GM18526 (cell line): ENCODE results near the gene RALGAPB.

Experiments used
- POLR2A ChIP-seq: IDR thresholded peaks from 3 replicates; pipeline ENCODE4 v1.6.1; 2011; ENCODE audit not compliant: insufficient read length; ENCODE audit errors: extremely low read depth

The RALGAPB gene

GRCh38 chr20:38558596-38559360 lies 86.1 kb downstream of the RALGAPB start:
- no peak for TF ChIP-seq POLR2A

- TF ChIP-seq POLR2A = no peak
Measured at GRCh38 chr20:38559764-38560163, 87.1 kb downstream of the RALGAPB start.

- TF ChIP-seq POLR2A = no peak
Measured at GRCh38 chr20:38563802-38564431, 91.3 kb downstream of the RALGAPB start.

GRCh38 chr20:38564680-38565079 lies 92.0 kb downstream of the RALGAPB start:
- TF ChIP-seq POLR2A = no peak

GRCh38 chr20:38566036-38566598 lies 93.5 kb downstream of the RALGAPB start:
- TF ChIP-seq POLR2A = no peak

- TF ChIP-seq POLR2A = no peak
Measured at GRCh38 chr20:38569747-38570525, 97.3 kb downstream of the RALGAPB start.

GRCh38 chr20:38573413-38573812 lies 100.8 kb downstream of the RALGAPB start:
- TF ChIP-seq POLR2A = no peak

GRCh38 chr20:38579219-38579910 lies 106.7 kb downstream of the RALGAPB start:
- TF ChIP-seq POLR2A = no peak

GRCh38 chr20:38579921-38580320 lies 107.3 kb downstream of the RALGAPB start:
- no peak for TF ChIP-seq POLR2A

GRCh38 chr20:38581013-38581412 lies 108.4 kb downstream of the RALGAPB start, which contains the start of gene ADIG:
ADIG (plus strand) TSS chr20:38581197; CDS start chr20:38581251, 54 bp downstream.
- no peak for TF ChIP-seq POLR2A

- no peak for TF ChIP-seq POLR2A
Measured at GRCh38 chr20:38581830-38582358, 109.3 kb downstream of the RALGAPB start.

GRCh38 chr20:38583306-38583705 lies 110.7 kb downstream of the RALGAPB start:
- TF ChIP-seq POLR2A = no peak

GRCh38 chr20:38584099-38584763 lies 111.6 kb downstream of the RALGAPB start:
- no peak for TF ChIP-seq POLR2A
